HG02852 (cell line): Measurements from ENCODE around the gene FAM53B.
"Not testable (repeated sequence)": the region's sequence is repeated elsewhere in the genome, so short reads cannot be mapped to it uniquely, and the experiment has no call there.

Experiments used
- ATAC-seq: cut with Tn5 transposase; IDR thresholded peaks from one replicate; pipeline ENCODE4 v1.9.1; 2021; ENCODE audit warnings: mild to moderate bottlenecking, moderate library complexity; ENCODE audit not compliant: unreplicated experiment

The FAM53B gene

GRCh38 chr10:124590216-124591122 lies 153.7 kb downstream of the FAM53B start:
- no peak for ATAC-seq

- ATAC-seq: no peak
Observed at GRCh38 chr10:124589491-124590041, 154.6 kb downstream of the FAM53B start.

GRCh38 chr10:124588736-124589490 lies 155.3 kb downstream of the FAM53B start:
- ATAC-seq: no peak

GRCh38 chr10:124588341-124588735 lies 155.8 kb downstream of the FAM53B start:
- ATAC-seq: not testable (repeated sequence)

GRCh38 chr10:124587811-124588211 lies 156.4 kb downstream of the FAM53B start:
- ATAC-seq: no peak

- no peak for ATAC-seq
Observed at GRCh38 chr10:124586142-124586541, 158.0 kb downstream of the FAM53B start.

- no peak for ATAC-seq
Observed at GRCh38 chr10:124579011-124579399, 165.2 kb downstream of the FAM53B start.

GRCh38 chr10:124578231-124579010 lies 165.8 kb downstream of the FAM53B start:
- ATAC-seq: no peak

- ATAC-seq: no peak
Observed at GRCh38 chr10:124577651-124578050, 166.5 kb downstream of the FAM53B start.

GRCh38 chr10:124576526-124577420 lies 167.4 kb downstream of the FAM53B start:
- ATAC-seq: no peak

GRCh38 chr10:124575107-124576035 lies 168.8 kb downstream of the FAM53B start:
- no peak for ATAC-seq

GRCh38 chr10:124574456-124575070 lies 169.6 kb downstream of the FAM53B start:
- ATAC-seq: no peak

GRCh38 chr10:124573726-124574455 lies 170.3 kb downstream of the FAM53B start:
- ATAC-seq: no peak

GRCh38 chr10:124572751-124573150 lies 171.4 kb downstream of the FAM53B start:
- ATAC-seq: no peak

- ATAC-seq: no peak
Observed at GRCh38 chr10:124570646-124571045, 173.5 kb downstream of the FAM53B start.

- ATAC-seq: no peak
Observed at GRCh38 chr10:124569623-124570470, 174.3 kb downstream of the FAM53B start.
